ENCODE measurements around the gene TSPAN10.

GRCh38 chr17:81696218-81696941, 59.4 kb downstream of the TSPAN10 start:
- TF ChIP-seq CTCF (IDR thresholded peaks at IDR 0.05) (no peak), POLR2A (IDR thresholded peaks at IDR 0.05) (no peak)

All from sigmoid colon (tissue), 3 donors.